Measurements from ENCODE around the gene NDST3. TPM values are rescaled to one million over a fixed set of nuclear protein-coding genes. Genes with fewer than 3 reads are reported as not detected.
"Not testable (repeated sequence)": the region's sequence is repeated elsewhere in the genome, so short reads cannot be mapped to it uniquely, and the experiment has no call there.

NDST3 gene
- polyA plus RNA-seq, 2 donors = 0.02 TPM

GRCh38 chr4:118249890-118250289 is 215.6 kb downstream of the NDST3 start:
- 87 to 94% methylated on average over 3 of the region's 3 CpGs for WGBS, 2 donors
- H3K9me3 ChIP-seq (ENCODE audit: control insufficient read depth in 2 of 2, insufficient read depth in 1 of 2, low read depth in 1 of 2, low read length in 1 of 2) = no peaks in the 10 kb centered on the region
- H3K4me1 ChIP-seq (ENCODE audit: control insufficient read depth in 2 of 2, insufficient read depth in 2 of 2, low read length in 1 of 2) = no peaks in the 10 kb centered on the region
- H3K4me3 ChIP-seq (ENCODE audit: low read depth in 1 of 2, low read length in 2 of 2) = no peak overlapping the region
- no peaks in the 10 kb centered on the region for H3K36me3 ChIP-seq (ENCODE audit: control insufficient read depth in 2 of 2, insufficient read depth in 2 of 2, low read length in 1 of 2)
- H3K27me3 ChIP-seq (ENCODE audit: control insufficient read depth in 1 of 2, insufficient read depth in 2 of 2, low read length in 2 of 2) = no peaks in the 10 kb centered on the region
- no peak overlapping the region for H3K27ac ChIP-seq (ENCODE audit: low read depth in 2 of 2, low read length in 1 of 2)

- peaks cover 0 to 2% of the 10 kb centered on the region in 2 donors for H3K9me3 ChIP-seq (ENCODE audit: control insufficient read depth in 2 of 2, insufficient read depth in 1 of 2, low read depth in 1 of 2, low read length in 1 of 2)
- H3K27ac ChIP-seq (ENCODE audit: low read depth in 2 of 2, low read length in 1 of 2) = no peak overlapping the region
- no peaks in the 10 kb centered on the region for H3K27me3 ChIP-seq (ENCODE audit: control insufficient read depth in 1 of 2, insufficient read depth in 2 of 2, low read length in 2 of 2)
- no peak overlapping the region for H3K4me3 ChIP-seq (ENCODE audit: low read depth in 1 of 2, low read length in 2 of 2)
- no peaks in the 10 kb centered on the region for H3K4me1 ChIP-seq (ENCODE audit: control insufficient read depth in 2 of 2, insufficient read depth in 2 of 2, low read length in 1 of 2)
- no peaks in the 10 kb centered on the region for H3K36me3 ChIP-seq (ENCODE audit: control insufficient read depth in 2 of 2, insufficient read depth in 2 of 2, low read length in 1 of 2)
Observed at GRCh38 chr4:118254368-118254767, 220.1 kb downstream of the NDST3 start.

- 87% methylated on average over 3 of the region's 3 CpGs for WGBS, 2 donors
- Histone ChIP-seq H3K4me1 (ENCODE audit: control insufficient read depth in 2 of 2, insufficient read depth in 2 of 2, low read length in 1 of 2) (no peaks in the 10 kb centered on the region), H3K36me3 (ENCODE audit: control insufficient read depth in 2 of 2, insufficient read depth in 2 of 2, low read length in 1 of 2) (no peaks in the 10 kb centered on the region), H3K4me3 (ENCODE audit: low read depth in 1 of 2, low read length in 2 of 2) (no peak overlapping the region), H3K9me3 (ENCODE audit: control insufficient read depth in 2 of 2, insufficient read depth in 1 of 2, low read depth in 1 of 2, low read length in 1 of 2) (peaks cover 0 to 2% of the 10 kb centered on the region in 2 donors), H3K27ac (ENCODE audit: low read depth in 2 of 2, low read length in 1 of 2) (no peak overlapping the region), H3K27me3 (ENCODE audit: control insufficient read depth in 1 of 2, insufficient read depth in 2 of 2, low read length in 2 of 2) (no peaks in the 10 kb centered on the region)
Observed at GRCh38 chr4:118259111-118259510, 224.8 kb downstream of the NDST3 start.

GRCh38 chr4:118260309-118260708 is 226.0 kb downstream of the NDST3 start:
- no peak overlapping the region for H3K4me3 ChIP-seq (ENCODE audit: low read depth in 1 of 2, low read length in 2 of 2)
- H3K9me3 ChIP-seq (ENCODE audit: control insufficient read depth in 2 of 2, insufficient read depth in 1 of 2, low read depth in 1 of 2, low read length in 1 of 2) = peaks cover 0 to 2% of the 10 kb centered on the region in 2 donors
- 91 to 93% methylated on average over 2 of the region's 2 CpGs for WGBS, 2 donors
- H3K4me1 ChIP-seq (ENCODE audit: control insufficient read depth in 2 of 2, insufficient read depth in 2 of 2, low read length in 1 of 2) = peaks cover 0 to 2% of the 10 kb centered on the region in 2 donors
- H3K27me3 ChIP-seq (ENCODE audit: control insufficient read depth in 1 of 2, insufficient read depth in 2 of 2, low read length in 2 of 2) = no peaks in the 10 kb centered on the region
- no peak overlapping the region for H3K27ac ChIP-seq (ENCODE audit: low read depth in 2 of 2, low read length in 1 of 2)
- no peaks in the 10 kb centered on the region for H3K36me3 ChIP-seq (ENCODE audit: control insufficient read depth in 2 of 2, insufficient read depth in 2 of 2, low read length in 1 of 2)

GRCh38 chr4:118264096-118264495 is 229.8 kb downstream of the NDST3 start:
- H3K4me3 ChIP-seq (ENCODE audit: low read depth in 1 of 2, low read length in 2 of 2) = no peak overlapping the region
- H3K4me1 ChIP-seq (ENCODE audit: control insufficient read depth in 2 of 2, insufficient read depth in 2 of 2, low read length in 1 of 2) = peaks cover 0 to 2% of the 10 kb centered on the region in 2 donors
- no peaks in the 10 kb centered on the region for H3K36me3 ChIP-seq (ENCODE audit: control insufficient read depth in 2 of 2, insufficient read depth in 2 of 2, low read length in 1 of 2)
- no peaks in the 10 kb centered on the region for H3K9me3 ChIP-seq (ENCODE audit: control insufficient read depth in 2 of 2, insufficient read depth in 1 of 2, low read depth in 1 of 2, low read length in 1 of 2)
- 93 to 98% methylated on average over 3 of the region's 3 CpGs for WGBS, 2 donors
- H3K27ac ChIP-seq (ENCODE audit: low read depth in 2 of 2, low read length in 1 of 2) = no peak overlapping the region
- no peaks in the 10 kb centered on the region for H3K27me3 ChIP-seq (ENCODE audit: control insufficient read depth in 1 of 2, insufficient read depth in 2 of 2, low read length in 2 of 2)

GRCh38 chr4:118265312-118266144 is 231.2 kb downstream of the NDST3 start:
- Histone ChIP-seq H3K4me1 (ENCODE audit: control insufficient read depth in 2 of 2, insufficient read depth in 2 of 2, low read length in 1 of 2) (peaks cover 0 to 2% of the 10 kb centered on the region in 2 donors), H3K27ac (ENCODE audit: low read depth in 2 of 2, low read length in 1 of 2) (no peak overlapping the region), H3K4me3 (ENCODE audit: low read depth in 1 of 2, low read length in 2 of 2) (peak overlapping the region; percentile 63 to 67), H3K27me3 (ENCODE audit: control insufficient read depth in 1 of 2, insufficient read depth in 2 of 2, low read length in 2 of 2) (no peaks in the 10 kb centered on the region), H3K9me3 (ENCODE audit: control insufficient read depth in 2 of 2, insufficient read depth in 1 of 2, low read depth in 1 of 2, low read length in 1 of 2) (no peaks in the 10 kb centered on the region), H3K36me3 (ENCODE audit: control insufficient read depth in 2 of 2, insufficient read depth in 2 of 2, low read length in 1 of 2) (no peaks in the 10 kb centered on the region)
- 15% methylated on average over 58 to 64 of the region's 64 CpGs for WGBS, 2 donors

GRCh38 chr4:118266145-118266496 is 231.8 kb downstream of the NDST3 start:
- not testable (repeated sequence) for H3K27ac ChIP-seq (ENCODE audit: low read depth in 2 of 2, low read length in 1 of 2); H3K4me1 ChIP-seq (ENCODE audit: control insufficient read depth in 2 of 2, insufficient read depth in 2 of 2, low read length in 1 of 2); H3K36me3 ChIP-seq (ENCODE audit: control insufficient read depth in 2 of 2, insufficient read depth in 2 of 2, low read length in 1 of 2); H3K9me3 ChIP-seq (ENCODE audit: control insufficient read depth in 2 of 2, insufficient read depth in 1 of 2, low read depth in 1 of 2, low read length in 1 of 2); H3K4me3 ChIP-seq (ENCODE audit: low read depth in 1 of 2, low read length in 2 of 2); H3K27me3 ChIP-seq (ENCODE audit: control insufficient read depth in 1 of 2, insufficient read depth in 2 of 2, low read length in 2 of 2)
- WGBS, 2 donors = 81 to 91% methylated on average over 4 of the region's 4 CpGs

GRCh38 chr4:118268780-118269179 is 234.5 kb downstream of the NDST3 start:
- Histone ChIP-seq H3K4me1 (ENCODE audit: control insufficient read depth in 2 of 2, insufficient read depth in 2 of 2, low read length in 1 of 2) (peaks cover 0 to 2% of the 10 kb centered on the region in 2 donors), H3K27ac (ENCODE audit: low read depth in 2 of 2, low read length in 1 of 2) (no peak overlapping the region), H3K9me3 (ENCODE audit: control insufficient read depth in 2 of 2, insufficient read depth in 1 of 2, low read depth in 1 of 2, low read length in 1 of 2) (no peaks in the 10 kb centered on the region), H3K4me3 (ENCODE audit: low read depth in 1 of 2, low read length in 2 of 2) (no peak overlapping the region), H3K36me3 (ENCODE audit: control insufficient read depth in 2 of 2, insufficient read depth in 2 of 2, low read length in 1 of 2) (no peaks in the 10 kb centered on the region), H3K27me3 (ENCODE audit: control insufficient read depth in 1 of 2, insufficient read depth in 2 of 2, low read length in 2 of 2) (no peaks in the 10 kb centered on the region)
- 68 to 77% methylated on average over 3 of the region's 3 CpGs for WGBS, 2 donors

GRCh38 chr4:118270492-118270891 is 236.2 kb downstream of the NDST3 start:
- WGBS, 2 donors = 2% methylated on average over 2 of the region's 2 CpGs
- no peaks in the 10 kb centered on the region for H3K4me1 ChIP-seq (ENCODE audit: control insufficient read depth in 2 of 2, insufficient read depth in 2 of 2, low read length in 1 of 2)
- no peaks in the 10 kb centered on the region for H3K27me3 ChIP-seq (ENCODE audit: control insufficient read depth in 1 of 2, insufficient read depth in 2 of 2, low read length in 2 of 2)
- no peak overlapping the region for H3K4me3 ChIP-seq (ENCODE audit: low read depth in 1 of 2, low read length in 2 of 2)
- no peaks in the 10 kb centered on the region for H3K9me3 ChIP-seq (ENCODE audit: control insufficient read depth in 2 of 2, insufficient read depth in 1 of 2, low read depth in 1 of 2, low read length in 1 of 2)
- H3K36me3 ChIP-seq (ENCODE audit: control insufficient read depth in 2 of 2, insufficient read depth in 2 of 2, low read length in 1 of 2) = no peaks in the 10 kb centered on the region
- no peak overlapping the region for H3K27ac ChIP-seq (ENCODE audit: low read depth in 2 of 2, low read length in 1 of 2)

- WGBS, 2 donors = 91 to 94% methylated on average over 2 of the region's 2 CpGs
- Histone ChIP-seq H3K4me1 (ENCODE audit: control insufficient read depth in 2 of 2, insufficient read depth in 2 of 2, low read length in 1 of 2) (no peaks in the 10 kb centered on the region), H3K27me3 (ENCODE audit: control insufficient read depth in 1 of 2, insufficient read depth in 2 of 2, low read length in 2 of 2) (no peaks in the 10 kb centered on the region)
Observed at GRCh38 chr4:118271788-118272187, 237.5 kb downstream of the NDST3 start.

More at GRCh38 chr4:118271788-118272187, 237.5 kb downstream of the NDST3 start:
- no peaks in the 10 kb centered on the region for H3K9me3 ChIP-seq (ENCODE audit: control insufficient read depth in 2 of 2, insufficient read depth in 1 of 2, low read depth in 1 of 2, low read length in 1 of 2)
- no peak overlapping the region for H3K4me3 ChIP-seq (ENCODE audit: low read depth in 1 of 2, low read length in 2 of 2)
- H3K36me3 ChIP-seq (ENCODE audit: control insufficient read depth in 2 of 2, insufficient read depth in 2 of 2, low read length in 1 of 2) = no peaks in the 10 kb centered on the region
- no peak overlapping the region for H3K27ac ChIP-seq (ENCODE audit: low read depth in 2 of 2, low read length in 1 of 2)

Data from esophagus (tissue), 2 donors.